DMS153 treated with DMSO at 0.1 percent for 48 hours (cell line): ENCODE measurements around the gene GSDME.

Experiments used
- DNase-seq: peaks from one replicate; lab custom pipeline; 2025; ENCODE audit not compliant: unreplicated experiment; lab: John Stamatoyannopoulos, UW

The GSDME gene

GRCh38 chr7:24706211-24707170 is 50.8 kb downstream of the GSDME start:
- no peak for DNase-seq

GRCh38 chr7:24705461-24705954 is 51.8 kb downstream of the GSDME start:
- no peak for DNase-seq

GRCh38 chr7:24704311-24704710 is 53.0 kb downstream of the GSDME start:
- no peak for DNase-seq

- DNase-seq = no peak
These were observed 54.0 kb downstream of the GSDME start for GRCh38 chr7:24703296-24703695.

GRCh38 chr7:24702755-24703154 is 54.5 kb downstream of the GSDME start:
- DNase-seq = no peak

GRCh38 chr7:24701261-24702235 is 55.7 kb downstream of the GSDME start:
- DNase-seq = no peak

- no peak for DNase-seq
These were observed 56.6 kb downstream of the GSDME start for GRCh38 chr7:24700521-24701260.

GRCh38 chr7:24698531-24699266 is 58.6 kb downstream of the GSDME start:
- no peak for DNase-seq

- DNase-seq = no peak
These were observed 59.8 kb downstream of the GSDME start for GRCh38 chr7:24697416-24697815.

- no peak for DNase-seq
These were observed 64.7 kb downstream of the GSDME start for GRCh38 chr7:24692592-24692991.

GRCh38 chr7:24690251-24690650 is 67.0 kb downstream of the GSDME start:
- no peak for DNase-seq

- DNase-seq = no peak
These were observed 71.6 kb downstream of the GSDME start for GRCh38 chr7:24685708-24686107.

- no peak for DNase-seq
These were observed 86.5 kb downstream of the GSDME start for GRCh38 chr7:24670782-24671181.

GRCh38 chr7:24669971-24670591 is 87.2 kb downstream of the GSDME start:
- no peak for DNase-seq

GRCh38 chr7:24668927-24669635 is 88.2 kb downstream of the GSDME start:
- no peak for DNase-seq

- peak; percentile 69 for DNase-seq
These were observed 91.5 kb downstream of the GSDME start for GRCh38 chr7:24665564-24666294.

GRCh38 chr7:24660546-24660945 is 96.7 kb downstream of the GSDME start:
- DNase-seq = no peak

GRCh38 chr7:24659505-24659904 is 97.8 kb downstream of the GSDME start:
- DNase-seq = no peak
